Measurements from ENCODE around the gene HDAC5.
A peak's percentile ranks its signal among the peaks of the same experiment; 100 is the strongest.
"Not testable (repeated sequence)": the region's sequence is repeated elsewhere in the genome, so short reads cannot be mapped to it uniquely, and the experiment has no call there.

HDAC5 gene

DNA sequence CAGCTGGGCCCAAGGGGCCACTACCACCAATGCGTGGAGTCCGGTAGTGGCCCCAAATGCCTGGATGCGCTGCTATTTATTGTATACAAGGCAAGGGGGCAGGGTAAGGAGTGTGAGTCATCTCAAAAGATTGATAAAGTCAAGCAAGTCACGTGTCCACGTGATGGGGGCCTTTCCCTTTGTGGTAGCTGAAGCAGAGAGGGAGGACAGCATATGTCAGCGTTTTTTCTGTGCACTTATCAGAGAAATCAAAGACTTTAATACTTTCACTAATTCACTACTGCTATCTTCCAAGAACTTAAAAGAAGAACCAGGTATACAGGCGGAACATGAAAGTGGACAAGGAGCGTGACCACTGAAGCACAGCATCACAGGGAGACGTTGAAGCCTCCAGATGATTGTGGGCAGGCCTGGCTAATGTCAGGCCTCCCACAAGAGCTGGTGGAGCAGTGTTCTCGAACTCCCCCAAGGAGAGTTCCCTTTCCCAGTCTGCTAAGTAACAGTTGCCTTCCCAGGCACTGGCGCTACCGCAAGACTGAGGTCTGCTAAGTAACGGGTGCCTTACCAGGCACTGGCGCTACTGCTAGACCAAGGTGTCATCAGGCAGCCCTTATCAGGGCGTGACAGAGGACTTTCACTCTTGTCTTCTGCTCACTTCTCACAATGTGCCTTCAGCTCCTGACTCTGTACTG lies 36.2 kb upstream of the HDAC5 start:
- H3K4me3 ChIP-seq (ENCODE audit: low read length): no peak overlapping the region
- no peak for DNase-seq (ENCODE audit: low read depth)
- TF ChIP-seq, protein P1, sequence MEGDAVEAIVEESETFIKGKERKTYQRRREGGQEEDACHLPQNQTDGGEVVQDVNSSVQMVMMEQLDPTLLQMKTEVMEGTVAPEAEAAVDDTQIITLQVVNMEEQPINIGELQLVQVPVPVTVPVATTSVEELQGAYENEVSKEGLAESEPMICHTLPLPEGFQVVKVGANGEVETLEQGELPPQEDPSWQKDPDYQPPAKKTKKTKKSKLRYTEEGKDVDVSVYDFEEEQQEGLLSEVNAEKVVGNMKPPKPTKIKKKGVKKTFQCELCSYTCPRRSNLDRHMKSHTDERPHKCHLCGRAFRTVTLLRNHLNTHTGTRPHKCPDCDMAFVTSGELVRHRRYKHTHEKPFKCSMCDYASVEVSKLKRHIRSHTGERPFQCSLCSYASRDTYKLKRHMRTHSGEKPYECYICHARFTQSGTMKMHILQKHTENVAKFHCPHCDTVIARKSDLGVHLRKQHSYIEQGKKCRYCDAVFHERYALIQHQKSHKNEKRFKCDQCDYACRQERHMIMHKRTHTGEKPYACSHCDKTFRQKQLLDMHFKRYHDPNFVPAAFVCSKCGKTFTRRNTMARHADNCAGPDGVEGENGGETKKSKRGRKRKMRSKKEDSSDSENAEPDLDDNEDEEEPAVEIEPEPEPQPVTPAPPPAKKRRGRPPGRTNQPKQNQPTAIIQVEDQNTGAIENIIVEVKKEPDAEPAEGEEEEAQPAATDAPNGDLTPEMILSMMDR (IDR thresholded peaks at IDR 0.05; ENCODE audit: insufficient read depth, low read depth, low read length, missing control alignments): no peak

DNA sequence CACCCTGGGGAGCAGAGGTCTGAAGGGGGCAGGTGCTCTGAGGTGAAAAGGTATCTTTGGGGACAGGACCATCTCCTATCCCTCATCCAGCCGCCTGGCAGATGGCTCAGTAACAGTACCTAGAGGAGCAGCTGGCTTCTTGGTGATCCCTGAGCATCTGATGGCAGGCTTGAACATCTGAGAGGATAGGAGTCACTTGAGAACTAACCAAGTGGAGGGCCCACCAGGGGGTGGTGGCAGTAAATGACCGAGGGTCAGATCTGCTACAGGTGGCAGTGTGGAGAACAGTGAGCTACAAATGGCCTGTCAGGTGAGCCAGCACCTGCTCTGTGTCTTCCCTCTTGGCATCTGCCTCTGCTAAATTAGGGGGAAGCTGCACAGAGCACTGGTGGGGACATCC lies 32.0 kb upstream of the HDAC5 start:
- TF ChIP-seq, protein P1 (IDR thresholded peaks at IDR 0.05; ENCODE audit: insufficient read depth, low read depth, low read length, missing control alignments): no peak
- no peak overlapping the region for H3K4me3 ChIP-seq (ENCODE audit: low read length)
- no peak for DNase-seq (ENCODE audit: low read depth)

DNA sequence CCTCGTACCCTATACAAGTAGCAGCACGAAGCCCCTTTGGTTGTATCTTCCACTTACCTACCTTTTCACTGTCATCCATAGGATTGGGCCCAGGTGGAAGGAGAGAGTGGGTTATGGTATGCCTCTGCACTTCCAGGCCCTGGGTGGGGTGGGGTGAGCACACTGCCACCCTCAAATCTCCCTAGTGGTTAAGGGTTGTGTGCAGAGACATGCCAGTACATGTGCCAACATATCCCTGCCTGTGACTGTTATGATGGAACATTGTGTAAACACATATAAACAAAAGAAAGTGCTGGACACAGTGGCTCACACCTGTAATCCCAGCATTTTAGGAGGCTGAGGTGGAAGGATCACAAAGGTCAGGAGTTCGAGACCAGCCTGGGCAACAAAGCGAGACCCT lies 29.4 kb upstream of the HDAC5 start:
- DNase-seq (ENCODE audit: low read depth): peak; percentile 94
- TF ChIP-seq, protein P1 (IDR thresholded peaks at IDR 0.05; ENCODE audit: insufficient read depth, low read depth, low read length, missing control alignments): peak; percentile 25
- no peak overlapping the region for H3K4me3 ChIP-seq (ENCODE audit: low read length)

DNA sequence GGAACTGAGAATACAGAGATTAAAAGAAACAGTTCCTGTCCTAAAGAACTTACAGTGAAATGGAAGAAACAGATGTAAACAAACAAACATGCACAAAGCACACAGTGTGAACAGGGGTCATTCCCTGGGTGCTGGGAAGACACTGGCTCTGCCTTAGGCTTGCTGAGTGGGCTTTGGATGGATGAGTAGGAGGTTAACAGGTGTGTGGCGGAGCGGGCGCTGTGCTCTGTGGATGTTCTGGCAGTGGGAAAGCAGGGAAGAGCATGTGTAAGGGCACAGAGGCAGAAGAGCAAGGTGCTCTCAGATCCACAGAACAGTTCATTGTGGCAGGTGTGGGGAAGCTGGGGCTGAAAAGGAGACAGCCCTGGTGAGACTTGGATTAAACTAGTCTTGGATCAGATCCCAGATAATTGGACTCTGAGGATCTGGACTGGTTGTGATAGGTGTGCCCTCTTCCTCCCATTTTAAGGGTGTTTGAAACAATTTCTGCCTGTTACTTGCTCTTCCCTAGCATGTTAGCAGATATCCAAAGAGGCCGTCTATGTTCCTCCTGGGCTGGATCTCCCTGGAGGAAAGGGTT lies 26.4 kb upstream of the HDAC5 start:
- H3K4me3 ChIP-seq (ENCODE audit: low read length): no peak overlapping the region
- TF ChIP-seq, protein P1 (IDR thresholded peaks at IDR 0.05; ENCODE audit: insufficient read depth, low read depth, low read length, missing control alignments): no peak
- DNase-seq (ENCODE audit: low read depth): no peak

DNA sequence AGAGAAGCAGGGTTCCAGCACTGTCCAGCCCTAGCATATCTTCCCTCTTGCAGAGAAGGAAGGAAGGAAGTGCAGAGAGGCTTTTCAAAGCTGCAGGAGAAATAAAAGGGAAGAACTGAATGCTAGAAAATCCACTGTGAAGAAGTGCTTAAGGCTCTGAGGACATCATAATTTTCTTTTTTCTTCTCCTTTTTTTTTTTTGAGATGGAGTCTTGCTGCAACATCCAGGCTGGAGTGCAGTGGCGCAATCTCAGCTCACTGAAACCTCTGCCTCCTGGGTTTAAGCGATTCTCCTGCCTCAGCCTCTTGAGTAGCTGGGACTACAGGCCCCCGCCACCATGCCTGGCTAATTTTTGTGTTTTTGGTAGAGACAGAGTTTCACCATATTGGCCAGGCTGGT lies 25.6 kb upstream of the HDAC5 start:
- not testable (repeated sequence) for DNase-seq (ENCODE audit: low read depth); H3K4me3 ChIP-seq (ENCODE audit: low read length)

DNA sequence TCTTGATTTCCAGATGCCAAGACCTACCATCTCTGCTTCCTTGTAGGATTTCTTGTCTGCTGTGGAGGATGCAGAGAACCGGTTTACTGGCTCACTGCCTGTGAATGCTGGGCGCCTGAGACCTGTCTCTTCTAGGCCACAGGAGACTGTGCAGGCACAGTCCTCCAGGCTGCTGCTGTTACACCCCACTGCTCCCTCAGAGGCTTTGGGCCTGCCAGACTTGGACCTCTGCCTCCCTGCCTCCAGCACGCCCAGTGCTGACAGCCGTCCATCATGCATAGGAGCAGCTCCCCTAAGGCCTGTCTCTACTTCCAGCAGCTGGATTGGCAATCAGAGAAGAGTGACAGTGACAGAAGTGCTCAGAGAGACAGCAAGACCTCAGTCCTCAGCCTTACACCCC lies 24.4 kb upstream of the HDAC5 start:
- no peak overlapping the region for H3K4me3 ChIP-seq (ENCODE audit: low read length)
- no peak for DNase-seq (ENCODE audit: low read depth)
- TF ChIP-seq, protein P1 (IDR thresholded peaks at IDR 0.05; ENCODE audit: insufficient read depth, low read depth, low read length, missing control alignments): no peak

DNA sequence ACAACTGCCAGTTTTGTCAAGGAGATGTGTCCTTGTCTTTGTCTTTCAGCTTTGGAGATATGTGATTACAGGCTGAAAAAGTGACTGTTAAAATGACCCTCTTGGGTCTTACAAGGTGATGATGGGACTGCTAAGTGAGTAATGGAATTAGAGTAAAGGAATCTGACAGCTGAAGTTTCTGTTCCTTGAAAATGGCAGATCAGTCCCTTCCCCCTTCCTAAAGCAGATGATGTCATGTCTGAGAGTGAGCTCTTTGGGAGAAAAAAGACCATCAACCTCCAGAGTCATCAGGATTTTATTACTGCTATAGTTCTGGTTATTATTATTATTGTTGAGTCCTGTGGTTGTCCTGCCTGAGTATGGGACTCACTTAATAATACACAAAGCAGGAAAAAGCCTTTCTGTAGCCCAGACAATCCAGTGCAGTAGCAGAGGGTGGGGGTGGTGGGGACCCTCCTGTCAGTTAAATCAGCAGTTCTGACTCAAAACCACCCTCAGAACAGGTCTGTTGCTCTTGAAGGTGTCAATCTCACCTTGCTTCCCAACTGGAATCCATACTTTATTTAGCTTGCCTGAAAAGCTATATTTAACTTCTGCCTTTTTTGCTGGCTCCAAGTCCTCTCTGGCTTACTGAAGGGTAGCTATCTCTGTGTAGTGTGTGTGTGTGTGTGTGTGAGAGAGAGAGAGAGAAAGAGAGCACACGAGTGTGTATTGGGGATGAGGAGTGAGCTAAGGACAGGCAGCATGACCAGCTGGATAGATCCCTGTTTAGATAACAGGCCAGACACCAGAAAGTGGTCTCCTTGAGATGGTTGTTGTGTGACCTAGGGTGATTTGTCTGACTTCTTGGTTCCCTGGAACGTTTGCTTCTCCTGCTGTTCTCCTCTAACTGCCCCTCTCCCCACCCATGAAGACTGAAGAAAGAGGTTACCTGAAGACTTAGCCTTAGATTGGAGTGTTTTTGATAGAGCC lies 23.2 kb upstream of the HDAC5 start:
- no peak overlapping the region for H3K4me3 ChIP-seq (ENCODE audit: low read length)
- DNase-seq (ENCODE audit: low read depth): no peak
- TF ChIP-seq, protein P1 (IDR thresholded peaks at IDR 0.05; ENCODE audit: insufficient read depth, low read depth, low read length, missing control alignments): no peak

All from epithelial cell of esophagus (primary cell).